Stimulated activated naive CD4-positive, alpha-beta T cell treated with Interleukin-2 at 50 U/mL for 16 hours (primary cell): ENCODE measurements around the gene ABCA4.

Experiments used
- DNase-seq: peaks from one replicate; lab custom pipeline; 2025; lab: John Stamatoyannopoulos, UW

The ABCA4 gene

GRCh38 chr1:94122201-94122970, 1.4 kb upstream of the ABCA4 start:
- no peak for DNase-seq

- no peak for DNase-seq
These were observed 468 bp upstream of the ABCA4 start for GRCh38 chr1:94121411-94121821.

GRCh38 chr1:94120570-94120901, 412 bp downstream of the ABCA4 start:
- no peak for DNase-seq

GRCh38 chr1:94119796-94120569, 965 bp downstream of the ABCA4 start:
- DNase-seq, result no peak

- DNase-seq, result no peak
These were observed 1.6 kb downstream of the ABCA4 start for GRCh38 chr1:94119306-94119705.

GRCh38 chr1:94118471-94118870, 2.5 kb downstream of the ABCA4 start:
- DNase-seq, result no peak

- DNase-seq, result no peak
These were observed 2.9 kb downstream of the ABCA4 start for GRCh38 chr1:94118013-94118412.

GRCh38 chr1:94117259-94117851, 3.6 kb downstream of the ABCA4 start:
- no peak for DNase-seq

GRCh38 chr1:94115900-94116436, 5.0 kb downstream of the ABCA4 start:
- no peak for DNase-seq

- no peak for DNase-seq
These were observed 5.6 kb downstream of the ABCA4 start for GRCh38 chr1:94115254-94115899.

- no peak for DNase-seq
These were observed 7.2 kb downstream of the ABCA4 start for GRCh38 chr1:94113589-94114226.

- no peak for DNase-seq
These were observed 9.1 kb downstream of the ABCA4 start for GRCh38 chr1:94111879-94112278.

GRCh38 chr1:94110946-94111740, 9.8 kb downstream of the ABCA4 start:
- no peak for DNase-seq

GRCh38 chr1:94110021-94110761, 10.8 kb downstream of the ABCA4 start:
- DNase-seq, result no peak

GRCh38 chr1:94109478-94109877, 11.5 kb downstream of the ABCA4 start:
- DNase-seq, result no peak

- no peak for DNase-seq
These were observed 13.8 kb downstream of the ABCA4 start for GRCh38 chr1:94107141-94107540.

GRCh38 chr1:94106716-94107115, 14.2 kb downstream of the ABCA4 start:
- no peak for DNase-seq

- DNase-seq, result no peak
These were observed 14.9 kb downstream of the ABCA4 start for GRCh38 chr1:94105957-94106529.

- DNase-seq, result no peak
These were observed 15.4 kb downstream of the ABCA4 start for GRCh38 chr1:94105581-94105952.
